CD4-positive, alpha-beta T cell treated with Interleukin-15 for 4 hours (primary cell): ENCODE results near the gene GAB3.

Experiments used
- DNase-seq: peaks from one replicate; pipeline ENCODE4 v3.0.0-alpha.2; 2020; ENCODE audit warnings: low spot score

The GAB3 gene, protein sequence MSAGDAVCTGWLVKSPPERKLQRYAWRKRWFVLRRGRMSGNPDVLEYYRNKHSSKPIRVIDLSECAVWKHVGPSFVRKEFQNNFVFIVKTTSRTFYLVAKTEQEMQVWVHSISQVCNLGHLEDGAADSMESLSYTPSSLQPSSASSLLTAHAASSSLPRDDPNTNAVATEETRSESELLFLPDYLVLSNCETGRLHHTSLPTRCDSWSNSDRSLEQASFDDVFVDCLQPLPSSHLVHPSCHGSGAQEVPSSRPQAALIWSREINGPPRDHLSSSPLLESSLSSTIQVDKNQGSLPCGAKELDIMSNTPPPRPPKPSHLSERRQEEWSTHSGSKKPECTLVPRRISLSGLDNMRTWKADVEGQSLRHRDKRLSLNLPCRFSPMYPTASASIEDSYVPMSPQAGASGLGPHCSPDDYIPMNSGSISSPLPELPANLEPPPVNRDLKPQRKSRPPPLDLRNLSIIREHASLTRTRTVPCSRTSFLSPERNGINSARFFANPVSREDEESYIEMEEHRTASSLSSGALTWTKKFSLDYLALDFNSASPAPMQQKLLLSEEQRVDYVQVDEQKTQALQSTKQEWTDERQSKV

DNA sequence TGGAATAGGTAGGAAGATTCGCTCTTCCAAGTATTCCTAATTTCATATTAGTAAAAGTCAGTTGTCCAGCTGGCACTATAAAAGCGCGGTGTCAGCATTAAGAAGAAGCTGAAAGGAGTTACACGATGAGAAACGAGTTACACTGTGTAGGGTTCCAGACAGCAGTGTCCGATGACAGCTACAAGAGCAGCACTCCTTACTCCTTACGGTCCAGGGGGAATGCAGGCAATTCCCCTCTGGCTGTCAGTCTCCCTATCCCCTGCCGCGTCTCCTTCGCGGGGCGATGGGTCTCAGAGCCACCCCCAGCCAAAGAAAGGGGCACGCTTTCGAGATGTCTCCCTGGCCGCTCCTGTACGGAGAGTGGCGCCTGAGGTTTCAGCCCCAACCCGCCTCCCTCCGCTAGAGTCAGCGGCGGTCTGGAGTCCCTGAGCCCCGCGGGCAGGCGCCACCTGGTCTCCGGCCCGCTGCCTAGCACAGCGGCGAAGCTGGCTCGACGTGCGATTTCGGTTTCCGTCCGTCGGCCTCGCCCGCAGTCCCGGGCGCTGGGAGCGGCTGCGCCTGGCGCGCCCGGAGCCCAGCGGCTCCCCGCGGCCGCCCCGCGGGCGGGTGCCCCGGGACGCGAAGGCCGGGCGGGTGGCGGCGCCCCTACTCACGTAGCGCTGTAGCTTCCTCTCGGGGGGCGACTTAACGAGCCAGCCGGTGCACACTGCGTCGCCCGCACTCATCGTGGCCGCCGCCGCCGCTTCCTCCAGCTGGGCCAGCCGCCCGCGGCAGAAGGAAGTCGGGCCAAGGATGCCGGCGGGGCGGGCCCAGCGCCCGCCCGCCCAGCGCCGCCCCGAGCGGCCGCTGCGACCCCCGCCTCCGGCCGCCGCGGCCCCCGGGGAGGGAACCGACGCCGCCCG, at the start of gene GAB3:
Gene GAB3, minus strand, starts transcription at position 777 of the 902 bp plus-strand sequence. Its CDS starts 52 bp downstream, at position 725.
- peak; percentile 34 for DNase-seq

- no peak for DNase-seq
Measured at GRCh38 chrX:154799556-154800348, 48.9 kb upstream of the GAB3 start.

GRCh38 chrX:154797006-154797405, 46.1 kb upstream of the GAB3 start:
- no peak for DNase-seq

- no peak for DNase-seq
Measured at GRCh38 chrX:154795016-154795415, 44.1 kb upstream of the GAB3 start.

DNA sequence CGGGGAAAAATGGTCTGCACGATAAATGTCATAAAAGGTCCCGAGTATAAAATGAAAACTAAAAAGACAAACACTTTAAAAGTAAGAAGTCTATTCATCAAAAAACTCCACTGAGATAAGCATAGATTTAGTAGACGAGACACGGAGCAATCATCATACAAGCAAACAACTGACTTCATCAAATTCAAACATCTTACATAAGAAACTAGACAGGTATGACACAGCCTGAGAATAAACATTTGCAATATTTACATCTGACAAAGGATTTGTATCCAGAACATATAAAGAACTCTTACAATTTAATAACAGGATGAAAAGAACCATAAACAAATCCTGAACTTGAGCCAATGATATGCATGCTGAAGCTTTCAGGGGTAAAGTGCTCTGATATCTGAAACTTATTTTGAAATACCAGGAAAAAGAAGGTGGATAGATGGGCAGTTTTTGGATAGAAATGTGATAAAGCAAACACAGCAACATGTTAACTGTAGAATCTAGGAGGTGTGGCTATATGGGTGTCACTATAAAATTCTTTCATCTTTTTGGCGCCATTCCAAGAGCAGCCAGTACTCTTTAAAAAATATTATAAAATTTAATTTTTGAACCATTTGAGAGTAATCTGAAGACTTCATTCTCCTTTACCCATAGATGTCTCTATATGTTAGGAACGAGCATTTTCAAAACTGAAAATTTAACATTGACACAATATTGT, 42.4 kb upstream of the GAB3 start:
- no peak for DNase-seq

DNA sequence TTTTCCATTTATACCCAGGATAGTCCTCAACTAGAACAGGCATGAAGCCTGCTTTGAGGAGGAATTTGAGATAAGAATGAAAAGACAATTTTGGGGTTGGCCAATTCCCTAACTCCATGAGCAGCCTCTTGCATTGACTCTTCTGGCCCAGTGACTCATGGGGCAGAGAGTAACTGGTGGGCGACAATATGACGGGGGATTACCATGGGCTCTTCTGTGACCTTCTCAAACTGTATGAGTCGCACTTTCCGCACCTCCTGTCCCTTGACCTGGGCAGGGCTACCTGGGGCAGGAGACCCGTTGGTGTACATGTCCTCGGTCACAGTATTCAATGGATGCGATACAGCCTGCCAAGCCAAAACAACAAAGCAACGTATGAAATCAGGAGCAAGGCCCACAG, 41.1 kb upstream of the GAB3 start:
- DNase-seq, result no peak

GRCh38 chrX:154791467-154791866, 40.6 kb upstream of the GAB3 start:
- no peak for DNase-seq

DNA sequence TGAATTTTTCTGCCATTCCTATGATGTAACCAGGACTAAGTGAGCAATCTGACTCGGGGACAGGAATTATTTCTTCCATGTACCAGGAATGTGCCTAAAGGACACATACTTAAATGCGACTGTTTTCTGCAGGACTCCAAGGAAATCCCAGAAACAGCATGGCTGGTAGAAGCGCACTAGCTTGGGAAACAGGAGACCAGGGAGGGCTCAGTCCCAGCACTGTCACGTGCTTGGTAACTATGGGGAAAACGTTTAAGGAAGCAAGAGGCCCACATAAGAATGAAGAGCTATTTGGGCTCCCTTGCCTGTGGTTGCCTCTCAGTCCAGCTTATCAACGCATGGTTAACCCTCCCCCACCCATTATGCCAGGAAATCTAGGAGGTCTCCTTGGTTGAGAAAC, 34.8 kb upstream of the GAB3 start:
- no peak for DNase-seq

DNA sequence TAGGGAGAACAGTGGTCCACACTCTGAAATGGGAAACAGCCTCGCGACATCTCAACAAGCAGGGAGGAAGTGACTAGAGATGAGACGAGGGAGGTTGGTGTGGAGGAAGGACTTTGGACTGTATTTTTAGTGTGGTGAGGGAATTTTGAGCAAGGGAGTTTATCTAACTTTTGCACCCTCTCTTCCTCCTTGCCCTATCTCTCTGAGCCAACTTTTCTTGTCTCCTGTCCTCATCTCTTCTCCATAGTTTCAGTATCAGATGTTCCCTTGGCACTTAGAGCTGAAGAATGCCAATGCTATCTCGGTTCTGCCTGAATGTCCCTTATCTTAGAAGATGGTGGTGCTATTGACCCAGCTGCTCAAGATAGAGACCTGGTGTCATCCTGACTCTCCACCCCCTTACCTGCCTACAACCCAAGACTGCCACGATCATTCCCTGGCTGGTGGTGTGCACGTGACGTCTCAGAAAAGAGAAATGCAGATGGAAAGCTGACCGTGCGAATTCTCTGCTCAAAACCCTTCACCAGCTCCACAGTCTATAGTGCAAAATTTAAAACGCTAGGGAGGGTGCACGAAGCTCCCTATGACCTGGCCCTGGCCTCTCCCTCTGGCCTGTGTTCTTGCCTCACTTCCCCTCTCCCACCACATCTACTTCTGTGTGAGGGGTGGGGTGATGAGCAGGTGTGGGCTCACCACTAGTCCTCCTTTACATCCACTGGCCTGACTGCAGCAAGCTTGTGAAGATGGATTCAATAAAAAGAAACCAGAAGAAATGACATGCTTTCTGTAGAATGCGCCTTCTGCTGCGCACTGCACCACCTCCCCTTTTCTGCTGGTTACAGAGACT, 33.5 kb upstream of the GAB3 start:
- DNase-seq, result no peak

DNA sequence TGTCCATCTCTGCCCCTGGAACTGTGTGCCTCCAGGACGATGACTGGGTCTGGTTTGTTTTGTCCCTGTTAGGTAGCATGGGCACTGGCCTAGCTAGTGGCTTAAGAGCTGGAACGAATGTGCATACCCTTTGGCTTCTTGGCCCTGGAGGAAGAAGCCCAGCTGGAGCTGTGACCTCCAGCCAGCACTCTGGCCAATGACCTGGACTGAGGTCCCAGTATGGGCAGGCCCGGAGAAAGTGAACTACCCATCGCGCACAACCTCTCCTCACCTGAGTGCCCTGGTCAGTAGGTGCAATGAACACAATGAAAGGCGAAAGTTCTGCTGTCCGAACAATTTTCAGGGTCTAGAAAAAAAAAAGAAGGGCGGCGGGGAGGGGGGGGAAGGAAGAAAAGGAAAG, 30.1 kb upstream of the GAB3 start:
- DNase-seq, result no peak

DNA sequence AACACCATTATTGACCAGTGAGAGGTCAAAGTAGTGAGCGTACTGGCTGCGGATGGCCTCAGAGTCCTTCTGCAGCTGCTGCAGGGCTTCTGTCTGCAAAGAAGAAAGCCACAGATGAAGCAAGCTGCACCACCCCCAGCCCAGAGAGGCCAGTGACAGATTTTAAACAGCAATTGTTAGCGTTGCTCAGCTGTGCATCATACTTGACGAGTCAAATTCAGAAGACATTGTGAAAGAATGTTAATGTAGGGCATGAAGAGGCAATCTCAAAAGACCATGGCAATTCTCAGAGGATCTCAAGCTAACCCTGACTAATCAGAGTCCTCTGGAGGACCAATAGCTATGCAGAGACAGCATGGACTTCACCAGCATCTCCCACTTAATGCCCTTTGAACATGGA, 28.4 kb upstream of the GAB3 start:
- DNase-seq, result no peak

DNA sequence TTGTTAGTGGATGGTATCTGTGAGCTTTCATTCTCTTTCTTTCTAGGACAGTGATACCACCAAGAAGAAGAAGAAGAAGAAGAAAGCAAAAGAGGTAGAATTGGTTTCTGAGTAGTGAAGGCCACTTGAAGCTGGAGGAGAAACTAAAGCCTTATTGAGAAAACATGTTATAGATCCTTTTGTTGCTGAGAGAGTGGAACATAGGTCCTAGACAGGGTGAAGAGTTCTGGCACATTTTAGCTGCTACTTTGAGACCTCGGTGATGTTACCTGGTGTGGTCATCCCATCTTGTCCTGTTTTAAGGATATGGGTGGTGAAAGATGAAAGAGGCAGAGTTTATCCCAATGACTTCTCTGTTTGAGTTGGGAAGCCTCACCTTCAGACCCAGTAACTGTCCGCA, 25.9 kb upstream of the GAB3 start:
- no peak for DNase-seq

DNA sequence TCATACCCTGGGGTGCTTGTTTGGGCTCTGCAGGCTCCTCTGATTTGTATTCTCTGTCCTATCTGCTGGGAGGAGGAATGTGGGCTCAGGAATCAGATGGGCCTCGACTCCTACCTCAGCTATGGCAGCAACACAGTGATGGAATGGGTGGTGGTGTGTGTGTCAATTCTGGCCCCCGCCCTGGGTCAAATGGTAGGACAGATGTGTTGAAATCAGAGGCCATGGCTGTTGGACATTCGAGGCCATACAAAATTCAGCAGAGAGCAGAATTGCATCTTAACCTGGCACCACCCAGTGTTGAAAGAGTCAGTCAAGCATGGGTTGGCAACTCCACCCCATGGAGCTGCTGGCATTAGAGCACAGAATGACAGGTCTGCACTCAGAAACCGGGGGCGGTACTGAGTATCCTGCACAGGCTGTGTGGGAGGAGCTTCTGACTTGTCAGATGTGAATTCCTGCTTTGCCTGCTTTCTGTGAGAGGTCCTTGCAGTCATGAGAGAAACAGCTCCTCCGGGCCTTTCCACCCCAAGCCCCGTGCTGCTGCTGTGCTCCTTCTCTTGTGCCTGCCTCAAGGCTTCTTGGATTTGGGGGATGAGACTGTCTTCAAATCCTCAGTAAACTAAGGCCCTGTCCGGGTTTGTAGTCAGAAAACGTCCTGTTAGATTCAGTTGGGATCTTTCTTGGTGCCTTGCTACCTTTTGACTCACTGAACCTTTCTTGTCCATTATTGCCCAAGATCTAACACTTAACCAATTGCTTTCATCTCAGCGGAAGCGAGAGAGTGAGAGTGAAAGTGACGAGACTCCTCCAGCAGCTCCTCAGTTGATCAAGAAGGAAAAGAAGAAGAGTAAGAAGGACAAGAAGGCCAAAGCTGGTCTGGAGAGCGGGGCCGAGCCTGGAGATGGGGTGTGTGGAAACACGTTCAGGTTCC, 24.8 kb upstream of the GAB3 start:
- DNase-seq, result no peak

GRCh38 chrX:154774622-154775021, 23.7 kb upstream of the GAB3 start:
- no peak for DNase-seq

DNA sequence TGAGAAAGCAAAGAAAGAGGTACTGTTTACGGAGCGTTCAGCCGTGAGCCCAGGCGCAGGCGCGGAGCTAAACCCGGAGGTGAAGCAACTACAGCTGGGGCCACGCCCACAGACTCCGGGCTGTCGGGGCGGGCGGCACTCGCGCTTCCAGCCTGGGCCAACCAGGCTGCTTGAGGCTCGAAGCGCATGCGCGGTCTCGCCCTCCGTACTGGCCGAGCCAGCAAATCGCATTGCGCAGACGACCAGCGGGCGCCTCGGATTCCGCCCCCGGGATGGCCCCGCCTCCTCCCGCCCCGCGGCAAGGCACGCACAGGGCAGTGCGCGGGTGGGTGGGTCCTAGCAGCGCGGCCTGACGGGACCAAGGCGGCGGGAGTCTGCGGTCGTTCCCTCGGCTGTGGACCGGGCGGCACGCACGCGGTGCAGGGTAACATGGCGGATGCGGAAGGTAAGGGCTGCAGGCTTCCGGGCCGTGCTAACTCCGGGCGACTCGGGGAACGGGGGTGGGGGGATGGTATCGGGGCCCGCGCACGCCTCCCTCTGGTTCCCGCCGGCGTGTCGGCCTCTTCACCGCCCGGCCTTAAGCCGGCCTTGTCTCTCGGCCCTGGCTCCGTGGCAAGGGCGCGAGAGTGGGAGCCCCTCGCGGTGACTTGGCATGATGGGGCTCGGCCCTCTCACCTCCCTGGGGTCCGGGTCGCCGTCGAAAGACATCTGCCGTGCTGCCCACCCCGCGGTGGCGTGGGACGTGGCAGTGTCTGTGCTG, 11.8 kb upstream of the GAB3 start, which contains the start of gene DKC1:
Gene DKC1, plus strand, starts transcription at position 328 of the 760 bp plus-strand sequence. Its CDS starts 102 bp downstream, at position 430.
- peak; percentile 94 for DNase-seq

DNA sequence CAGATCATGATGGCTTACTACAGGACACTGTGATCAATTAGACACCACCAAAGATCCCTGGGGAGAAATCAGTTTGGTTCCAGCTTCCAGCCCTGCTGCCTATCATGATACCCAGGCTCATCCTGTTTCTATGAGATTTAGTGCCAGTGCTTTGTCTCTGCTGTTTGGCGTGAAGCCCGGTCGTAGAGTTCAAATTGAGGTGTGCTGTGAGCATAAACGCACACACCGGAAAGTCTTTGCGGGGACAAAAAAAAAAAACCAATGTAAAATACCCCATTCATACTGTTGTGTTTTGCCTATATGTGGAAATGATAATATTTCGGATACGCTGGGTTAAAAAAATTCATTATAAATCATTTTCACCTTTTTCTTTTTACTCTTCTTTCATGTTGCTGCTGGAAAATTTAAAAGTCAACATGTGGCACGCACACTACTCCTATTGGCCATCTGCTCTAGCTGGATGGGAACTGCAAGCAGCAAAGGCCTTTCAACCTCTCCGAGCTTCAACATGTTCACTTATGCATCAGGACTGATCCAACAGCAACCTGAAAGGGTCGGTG, 11.2 kb upstream of the GAB3 start:
- no peak for DNase-seq

DNA sequence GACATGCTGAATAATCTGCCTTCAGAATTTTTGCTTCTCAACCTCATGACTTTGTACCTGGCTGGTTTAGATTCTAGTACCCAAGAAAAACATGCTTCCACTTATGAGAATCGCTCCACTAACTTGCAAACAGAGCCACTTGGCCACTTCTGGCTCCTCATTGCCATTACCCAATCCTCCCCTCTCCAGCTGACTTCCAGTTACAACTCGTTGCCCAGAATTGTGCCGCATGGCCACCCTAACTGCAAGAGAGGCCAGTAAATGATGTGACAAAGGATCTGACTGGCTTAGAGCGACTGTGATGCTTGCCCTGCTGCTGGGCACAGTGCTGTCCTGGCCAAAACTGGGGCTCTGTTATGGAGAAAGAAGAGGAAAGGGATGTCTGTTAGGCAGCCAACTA, 7.8 kb upstream of the GAB3 start:
- no peak for DNase-seq

DNA sequence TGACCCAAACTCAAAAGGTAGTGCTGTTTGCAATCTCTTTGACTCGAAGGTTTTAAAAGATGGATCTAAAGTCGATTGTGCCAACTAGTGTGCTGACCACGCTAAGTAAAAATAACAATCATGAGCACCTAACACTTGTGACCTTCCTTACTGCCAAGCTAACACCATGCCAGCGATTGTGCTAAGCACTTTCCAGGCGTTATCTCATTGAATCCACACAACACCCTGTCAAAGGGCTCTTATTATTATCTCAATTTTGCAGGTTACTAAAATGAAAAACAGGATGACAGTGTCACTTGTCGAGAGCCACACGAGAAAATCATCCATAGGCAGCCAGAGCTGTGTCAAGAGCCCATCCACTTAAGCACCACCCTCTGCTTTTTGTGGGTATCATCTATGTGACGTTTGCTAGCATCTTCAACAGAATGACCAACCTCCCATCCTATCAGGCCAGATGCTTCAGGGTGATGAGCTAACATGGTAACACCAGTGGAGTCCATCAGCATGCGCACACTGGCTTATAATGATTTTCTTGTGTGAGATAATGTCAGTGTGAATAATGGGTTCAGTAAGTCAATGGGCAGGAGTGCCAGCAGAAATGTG, 893 bp upstream of the GAB3 start:
- DNase-seq, result no peak
